H1 (cell line): Measurements from ENCODE around the gene C1QA. TPM values are rescaled to one million over a fixed set of nuclear protein-coding genes. Genes with fewer than 3 reads are reported as not detected.
A peak's percentile ranks its signal among the peaks of the same experiment; 100 is the strongest.

Source experiments
- ATF3 ChIP-seq: IDR thresholded peaks from 2 replicates; pipeline ENCODE4 v1.6.1; 2011; ENCODE audit warnings: low read depth, mild to moderate bottlenecking, low read length; ENCODE audit not compliant: insufficient read depth
- CBX8 ChIP-seq: fragments of 300-800, 300-1000 bp; sonication (generic); IDR thresholded peaks from 2 replicates; pipeline ENCODE4 v1.7.1; 2016; ENCODE audit warnings: low read depth, low read length, borderline replicate concordance
- SIRT6 ChIP-seq: IDR thresholded peaks from one replicate; pipeline ENCODE4 v1.7.1; 2012; ENCODE audit warnings: low read length, inconsistent platforms
- polyA plus RNA-seq, 7 experiments: library from polyadenylated mRNA; depleted of rRNA in 3 of 7; stranded (reverse) in 5 of 7; unstranded in 2 of 7; fragments of >200 nt in 5 of 7; fragments of 200-250 nt in 2 of 7; gene quantifications; 1 replicate in 5 of 7; 2 replicates in 1 of 7; 4 replicates in 1 of 7; pipeline versions ENCODE4 v1.2.1 to v1.2.3, GENCODE V29; 2011 to 2013; ENCODE audit warnings: missing spikeins in 2 of 7, mixed read lengths in 2 of 7
- total RNA-seq: library from RNA; stranded (reverse); fragmentation: NEBNext Ultra II Directional; extraction: Animal tissue kit (Norgen Biotek cat#: 25700); gene quantifications from 2 replicates; pipeline ENCODE4 v1.2.1, GENCODE V29; 2021
- TF ChIP-seq, protein P1 (sequence below): fragments of 300-600 bp; sonication (generic); IDR thresholded peaks from 2 replicates; pipeline ENCODE4 v1.7.1; 2012; ENCODE audit warnings: low read length, moderate library complexity, mild to moderate bottlenecking, inconsistent platforms; ENCODE audit not compliant: insufficient replicate concordance
- TF ChIP-seq, protein P2 (sequence below): IDR thresholded peaks from 2 replicates; pipeline ENCODE4 v1.6.1; 2011; ENCODE audit warnings: low read length, improper control_type of control experiment

C1QA gene
- total and polyA plus RNA-seq, 2 of the 8 experiments (the other 6 are each of a cell fraction or from before 2014, with no cell fraction given): not detected

DNA sequence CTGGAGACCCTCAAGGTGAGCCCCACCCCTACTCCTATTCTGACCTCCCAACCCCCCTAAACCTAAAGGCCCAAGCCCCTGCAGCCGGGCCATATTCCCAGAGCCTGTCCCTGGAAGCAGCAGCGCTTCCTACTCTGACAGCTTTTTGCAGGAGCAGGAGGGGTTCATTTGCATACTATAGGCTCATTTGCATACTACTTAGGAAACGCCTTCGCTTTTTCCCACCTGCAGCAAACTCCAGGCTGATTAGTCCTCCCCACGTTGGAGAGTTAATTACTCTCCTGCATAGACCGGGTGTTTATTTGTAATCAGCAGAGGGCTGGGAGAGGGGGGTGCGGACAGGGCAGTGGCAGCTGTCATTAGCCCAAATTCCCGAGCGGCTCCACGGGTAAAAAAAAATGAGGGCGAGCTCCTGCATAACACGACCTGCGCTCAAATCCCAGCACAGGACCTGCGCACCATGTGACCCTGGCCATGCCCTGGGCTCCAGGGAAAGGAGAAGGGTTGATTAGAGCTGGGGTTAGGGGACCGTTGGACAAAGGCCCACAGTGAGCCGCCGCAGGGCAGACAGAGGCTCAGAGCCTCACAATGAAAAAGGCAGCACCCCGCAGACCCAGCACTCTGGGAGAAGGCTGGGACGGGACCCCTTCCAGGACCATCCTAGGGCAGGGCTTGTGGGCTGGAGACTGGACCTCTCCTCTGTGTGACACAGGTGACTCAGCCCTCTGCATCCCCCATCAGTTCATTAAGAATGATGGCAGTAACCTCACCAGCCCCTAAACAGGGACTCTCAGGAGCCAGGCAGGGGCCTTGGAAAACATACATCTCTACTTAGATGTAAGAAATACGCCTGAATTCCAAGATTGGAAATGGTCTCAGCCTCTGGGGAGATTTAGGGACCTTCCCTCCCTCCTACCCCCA is 9.9 kb upstream of the C1QA start (continued):
- TF ChIP-seq, protein P1, sequence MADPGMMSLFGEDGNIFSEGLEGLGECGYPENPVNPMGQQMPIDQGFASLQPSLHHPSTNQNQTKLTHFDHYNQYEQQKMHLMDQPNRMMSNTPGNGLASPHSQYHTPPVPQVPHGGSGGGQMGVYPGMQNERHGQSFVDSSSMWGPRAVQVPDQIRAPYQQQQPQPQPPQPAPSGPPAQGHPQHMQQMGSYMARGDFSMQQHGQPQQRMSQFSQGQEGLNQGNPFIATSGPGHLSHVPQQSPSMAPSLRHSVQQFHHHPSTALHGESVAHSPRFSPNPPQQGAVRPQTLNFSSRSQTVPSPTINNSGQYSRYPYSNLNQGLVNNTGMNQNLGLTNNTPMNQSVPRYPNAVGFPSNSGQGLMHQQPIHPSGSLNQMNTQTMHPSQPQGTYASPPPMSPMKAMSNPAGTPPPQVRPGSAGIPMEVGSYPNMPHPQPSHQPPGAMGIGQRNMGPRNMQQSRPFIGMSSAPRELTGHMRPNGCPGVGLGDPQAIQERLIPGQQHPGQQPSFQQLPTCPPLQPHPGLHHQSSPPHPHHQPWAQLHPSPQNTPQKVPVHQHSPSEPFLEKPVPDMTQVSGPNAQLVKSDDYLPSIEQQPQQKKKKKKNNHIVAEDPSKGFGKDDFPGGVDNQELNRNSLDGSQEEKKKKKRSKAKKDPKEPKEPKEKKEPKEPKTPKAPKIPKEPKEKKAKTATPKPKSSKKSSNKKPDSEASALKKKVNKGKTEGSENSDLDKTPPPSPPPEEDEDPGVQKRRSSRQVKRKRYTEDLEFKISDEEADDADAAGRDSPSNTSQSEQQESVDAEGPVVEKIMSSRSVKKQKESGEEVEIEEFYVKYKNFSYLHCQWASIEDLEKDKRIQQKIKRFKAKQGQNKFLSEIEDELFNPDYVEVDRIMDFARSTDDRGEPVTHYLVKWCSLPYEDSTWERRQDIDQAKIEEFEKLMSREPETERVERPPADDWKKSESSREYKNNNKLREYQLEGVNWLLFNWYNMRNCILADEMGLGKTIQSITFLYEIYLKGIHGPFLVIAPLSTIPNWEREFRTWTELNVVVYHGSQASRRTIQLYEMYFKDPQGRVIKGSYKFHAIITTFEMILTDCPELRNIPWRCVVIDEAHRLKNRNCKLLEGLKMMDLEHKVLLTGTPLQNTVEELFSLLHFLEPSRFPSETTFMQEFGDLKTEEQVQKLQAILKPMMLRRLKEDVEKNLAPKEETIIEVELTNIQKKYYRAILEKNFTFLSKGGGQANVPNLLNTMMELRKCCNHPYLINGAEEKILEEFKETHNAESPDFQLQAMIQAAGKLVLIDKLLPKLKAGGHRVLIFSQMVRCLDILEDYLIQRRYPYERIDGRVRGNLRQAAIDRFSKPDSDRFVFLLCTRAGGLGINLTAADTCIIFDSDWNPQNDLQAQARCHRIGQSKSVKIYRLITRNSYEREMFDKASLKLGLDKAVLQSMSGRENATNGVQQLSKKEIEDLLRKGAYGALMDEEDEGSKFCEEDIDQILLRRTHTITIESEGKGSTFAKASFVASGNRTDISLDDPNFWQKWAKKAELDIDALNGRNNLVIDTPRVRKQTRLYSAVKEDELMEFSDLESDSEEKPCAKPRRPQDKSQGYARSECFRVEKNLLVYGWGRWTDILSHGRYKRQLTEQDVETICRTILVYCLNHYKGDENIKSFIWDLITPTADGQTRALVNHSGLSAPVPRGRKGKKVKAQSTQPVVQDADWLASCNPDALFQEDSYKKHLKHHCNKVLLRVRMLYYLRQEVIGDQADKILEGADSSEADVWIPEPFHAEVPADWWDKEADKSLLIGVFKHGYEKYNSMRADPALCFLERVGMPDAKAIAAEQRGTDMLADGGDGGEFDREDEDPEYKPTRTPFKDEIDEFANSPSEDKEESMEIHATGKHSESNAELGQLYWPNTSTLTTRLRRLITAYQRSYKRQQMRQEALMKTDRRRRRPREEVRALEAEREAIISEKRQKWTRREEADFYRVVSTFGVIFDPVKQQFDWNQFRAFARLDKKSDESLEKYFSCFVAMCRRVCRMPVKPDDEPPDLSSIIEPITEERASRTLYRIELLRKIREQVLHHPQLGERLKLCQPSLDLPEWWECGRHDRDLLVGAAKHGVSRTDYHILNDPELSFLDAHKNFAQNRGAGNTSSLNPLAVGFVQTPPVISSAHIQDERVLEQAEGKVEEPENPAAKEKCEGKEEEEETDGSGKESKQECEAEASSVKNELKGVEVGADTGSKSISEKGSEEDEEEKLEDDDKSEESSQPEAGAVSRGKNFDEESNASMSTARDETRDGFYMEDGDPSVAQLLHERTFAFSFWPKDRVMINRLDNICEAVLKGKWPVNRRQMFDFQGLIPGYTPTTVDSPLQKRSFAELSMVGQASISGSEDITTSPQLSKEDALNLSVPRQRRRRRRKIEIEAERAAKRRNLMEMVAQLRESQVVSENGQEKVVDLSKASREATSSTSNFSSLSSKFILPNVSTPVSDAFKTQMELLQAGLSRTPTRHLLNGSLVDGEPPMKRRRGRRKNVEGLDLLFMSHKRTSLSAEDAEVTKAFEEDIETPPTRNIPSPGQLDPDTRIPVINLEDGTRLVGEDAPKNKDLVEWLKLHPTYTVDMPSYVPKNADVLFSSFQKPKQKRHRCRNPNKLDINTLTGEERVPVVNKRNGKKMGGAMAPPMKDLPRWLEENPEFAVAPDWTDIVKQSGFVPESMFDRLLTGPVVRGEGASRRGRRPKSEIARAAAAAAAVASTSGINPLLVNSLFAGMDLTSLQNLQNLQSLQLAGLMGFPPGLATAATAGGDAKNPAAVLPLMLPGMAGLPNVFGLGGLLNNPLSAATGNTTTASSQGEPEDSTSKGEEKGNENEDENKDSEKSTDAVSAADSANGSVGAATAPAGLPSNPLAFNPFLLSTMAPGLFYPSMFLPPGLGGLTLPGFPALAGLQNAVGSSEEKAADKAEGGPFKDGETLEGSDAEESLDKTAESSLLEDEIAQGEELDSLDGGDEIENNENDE: no peak
- no peak for TF ChIP-seq CBX8
- TF ChIP-seq SIRT6: no peak
- TF ChIP-seq ATF3: no peak
- TF ChIP-seq, protein P2, sequence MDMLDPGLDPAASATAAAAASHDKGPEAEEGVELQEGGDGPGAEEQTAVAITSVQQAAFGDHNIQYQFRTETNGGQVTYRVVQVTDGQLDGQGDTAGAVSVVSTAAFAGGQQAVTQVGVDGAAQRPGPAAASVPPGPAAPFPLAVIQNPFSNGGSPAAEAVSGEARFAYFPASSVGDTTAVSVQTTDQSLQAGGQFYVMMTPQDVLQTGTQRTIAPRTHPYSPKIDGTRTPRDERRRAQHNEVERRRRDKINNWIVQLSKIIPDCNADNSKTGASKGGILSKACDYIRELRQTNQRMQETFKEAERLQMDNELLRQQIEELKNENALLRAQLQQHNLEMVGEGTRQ: peak; percentile 32; the same call in 1 of the 2 replicates
- TF ChIP-seq, all 59 proteins: peak for 1
